Measurements from ENCODE around the gene NAA40.

NAA40 gene

GRCh38 chr11:63931876-63932275, 6.9 kb upstream of the NAA40 start:
- no peak overlapping the region for H3K4me3 ChIP-seq (ENCODE audit: low read depth, low read length)
- no peaks in the 10 kb centered on the region for H3K9me3 ChIP-seq (ENCODE audit: control insufficient read depth, insufficient read depth, low read depth, low read length)
- H3K36me3 ChIP-seq (ENCODE audit: control insufficient read depth in 2 of 2, insufficient read depth in 1 of 2, low read length in 2 of 2): no peaks in the 10 kb centered on the region
- no peak overlapping the region for H3K27ac ChIP-seq (ENCODE audit: extremely low read depth, low read depth, low read length)
- TF ChIP-seq ZNF266 (tag by site-specific recombination; IDR thresholded peaks at IDR 0.05; ENCODE audit: low read depth): no peak
- TF ChIP-seq HIC1 (tag by site-specific recombination; IDR thresholded peaks at IDR 0.05): no peak
- no peak for TF ChIP-seq GLIS2 (tag by site-specific recombination; IDR thresholded peaks at IDR 0.05)
- no peak for TF ChIP-seq KLF9 (tag by site-specific recombination; IDR thresholded peaks at IDR 0.05; ENCODE audit: low read depth)
- TF ChIP-seq KLF8 (tag by site-specific recombination; IDR thresholded peaks at IDR 0.05): no peak
- no peak for TF ChIP-seq ZNF843 (tag by site-specific recombination; IDR thresholded peaks at IDR 0.05)
- TF ChIP-seq, protein P1, sequence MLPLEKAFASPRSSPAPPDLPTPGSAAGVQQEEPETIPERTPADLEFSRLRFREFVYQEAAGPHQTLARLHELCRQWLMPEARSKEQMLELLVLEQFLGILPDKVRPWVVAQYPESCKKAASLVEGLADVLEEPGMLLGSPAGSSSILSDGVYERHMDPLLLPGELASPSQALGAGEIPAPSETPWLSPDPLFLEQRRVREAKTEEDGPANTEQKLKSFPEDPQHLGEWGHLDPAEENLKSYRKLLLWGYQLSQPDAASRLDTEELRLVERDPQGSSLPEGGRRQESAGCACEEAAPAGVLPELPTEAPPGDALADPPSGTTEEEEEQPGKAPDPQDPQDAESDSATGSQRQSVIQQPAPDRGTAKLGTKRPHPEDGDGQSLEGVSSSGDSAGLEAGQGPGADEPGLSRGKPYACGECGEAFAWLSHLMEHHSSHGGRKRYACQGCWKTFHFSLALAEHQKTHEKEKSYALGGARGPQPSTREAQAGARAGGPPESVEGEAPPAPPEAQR (tag by site-specific recombination; IDR thresholded peaks at IDR 0.05): no peak
- no peak for TF ChIP-seq ZNF639 (tag by site-specific recombination; IDR thresholded peaks at IDR 0.05)
- TF ChIP-seq ZNF747 (tag by site-specific recombination; IDR thresholded peaks at IDR 0.05): no peak
- TF ChIP-seq, protein P2, sequence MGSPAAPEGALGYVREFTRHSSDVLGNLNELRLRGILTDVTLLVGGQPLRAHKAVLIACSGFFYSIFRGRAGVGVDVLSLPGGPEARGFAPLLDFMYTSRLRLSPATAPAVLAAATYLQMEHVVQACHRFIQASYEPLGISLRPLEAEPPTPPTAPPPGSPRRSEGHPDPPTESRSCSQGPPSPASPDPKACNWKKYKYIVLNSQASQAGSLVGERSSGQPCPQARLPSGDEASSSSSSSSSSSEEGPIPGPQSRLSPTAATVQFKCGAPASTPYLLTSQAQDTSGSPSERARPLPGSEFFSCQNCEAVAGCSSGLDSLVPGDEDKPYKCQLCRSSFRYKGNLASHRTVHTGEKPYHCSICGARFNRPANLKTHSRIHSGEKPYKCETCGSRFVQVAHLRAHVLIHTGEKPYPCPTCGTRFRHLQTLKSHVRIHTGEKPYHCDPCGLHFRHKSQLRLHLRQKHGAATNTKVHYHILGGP (tag by site-specific recombination; IDR thresholded peaks at IDR 0.05): no peak
- no peaks in the 10 kb centered on the region for H3K4me1 ChIP-seq (ENCODE audit: control insufficient read depth, insufficient read depth, low read length)
- ChIA-PET CTCF (interaction anchor here (0.6 kb wide), 1 partner anchor 1008 kb away, joined by 3 read pairs; no protein-coding TSS in a partner anchor), POLR2A (no interaction called here)

- TF ChIP-seq GLIS1 (tag by site-specific recombination; IDR thresholded peaks at IDR 0.05) (peak; percentile 97), WT1 (tag by site-specific recombination; IDR thresholded peaks at IDR 0.05) (no peak)
- Histone ChIP-seq H3K27ac (ENCODE audit: extremely low read depth, low read depth, low read length) (no peak overlapping the region), H3K4me3 (ENCODE audit: low read depth, low read length) (no peak overlapping the region), H3K36me3 (ENCODE audit: control insufficient read depth in 2 of 2, insufficient read depth in 1 of 2, low read length in 2 of 2) (no peaks in the 10 kb centered on the region), H3K9me3 (ENCODE audit: control insufficient read depth, insufficient read depth, low read depth, low read length) (no peaks in the 10 kb centered on the region), H3K4me1 (ENCODE audit: control insufficient read depth, insufficient read depth, low read length) (no peaks in the 10 kb centered on the region)
- CTCF ChIA-PET: interaction anchor here (0.9 to 1.3 kb wide), 2 partner anchors 12 to 103 kb away, joined by 3 to 6 read pairs; no protein-coding TSS in a partner anchor
- POLR2A ChIA-PET: interaction anchor here (1.3 kb wide), 1 partner anchor 16 kb away, joined by 3 read pairs; no protein-coding TSS in a partner anchor
Observed at GRCh38 chr11:63933459-63933858, 5.3 kb upstream of the NAA40 start.

GRCh38 chr11:63937713-63938478, 906 bp upstream of the NAA40 start:
- CTCF ChIA-PET: interaction anchor here (0.7 to 1.3 kb wide), 7 partner anchors 24 to 102 kb away, joined by 3 to 5 read pairs (median 3); no protein-coding TSS in a partner anchor
- POLR2A ChIA-PET: interaction anchor here (1.9 kb wide), 1 partner anchor 18 kb away, joined by 9 read pairs; no protein-coding TSS in a partner anchor
- Histone ChIP-seq H3K4me1 (ENCODE audit: control insufficient read depth, insufficient read depth, low read length) (no peaks in the 10 kb centered on the region), H3K36me3 (ENCODE audit: control insufficient read depth in 2 of 2, insufficient read depth in 1 of 2, low read length in 2 of 2) (peaks cover 0 to 20% of the 10 kb centered on the region in 2 experiments; a peak in 1 of 3 replicates), H3K4me3 (ENCODE audit: low read depth, low read length) (peak overlapping the region; percentile 57), H3K27ac (ENCODE audit: extremely low read depth, low read depth, low read length) (peak overlapping the region; percentile 57; the same call in 1 of the 2 replicates), H3K9me3 (ENCODE audit: control insufficient read depth, insufficient read depth, low read depth, low read length) (no peaks in the 10 kb centered on the region)
- TF ChIP-seq, protein P3, sequence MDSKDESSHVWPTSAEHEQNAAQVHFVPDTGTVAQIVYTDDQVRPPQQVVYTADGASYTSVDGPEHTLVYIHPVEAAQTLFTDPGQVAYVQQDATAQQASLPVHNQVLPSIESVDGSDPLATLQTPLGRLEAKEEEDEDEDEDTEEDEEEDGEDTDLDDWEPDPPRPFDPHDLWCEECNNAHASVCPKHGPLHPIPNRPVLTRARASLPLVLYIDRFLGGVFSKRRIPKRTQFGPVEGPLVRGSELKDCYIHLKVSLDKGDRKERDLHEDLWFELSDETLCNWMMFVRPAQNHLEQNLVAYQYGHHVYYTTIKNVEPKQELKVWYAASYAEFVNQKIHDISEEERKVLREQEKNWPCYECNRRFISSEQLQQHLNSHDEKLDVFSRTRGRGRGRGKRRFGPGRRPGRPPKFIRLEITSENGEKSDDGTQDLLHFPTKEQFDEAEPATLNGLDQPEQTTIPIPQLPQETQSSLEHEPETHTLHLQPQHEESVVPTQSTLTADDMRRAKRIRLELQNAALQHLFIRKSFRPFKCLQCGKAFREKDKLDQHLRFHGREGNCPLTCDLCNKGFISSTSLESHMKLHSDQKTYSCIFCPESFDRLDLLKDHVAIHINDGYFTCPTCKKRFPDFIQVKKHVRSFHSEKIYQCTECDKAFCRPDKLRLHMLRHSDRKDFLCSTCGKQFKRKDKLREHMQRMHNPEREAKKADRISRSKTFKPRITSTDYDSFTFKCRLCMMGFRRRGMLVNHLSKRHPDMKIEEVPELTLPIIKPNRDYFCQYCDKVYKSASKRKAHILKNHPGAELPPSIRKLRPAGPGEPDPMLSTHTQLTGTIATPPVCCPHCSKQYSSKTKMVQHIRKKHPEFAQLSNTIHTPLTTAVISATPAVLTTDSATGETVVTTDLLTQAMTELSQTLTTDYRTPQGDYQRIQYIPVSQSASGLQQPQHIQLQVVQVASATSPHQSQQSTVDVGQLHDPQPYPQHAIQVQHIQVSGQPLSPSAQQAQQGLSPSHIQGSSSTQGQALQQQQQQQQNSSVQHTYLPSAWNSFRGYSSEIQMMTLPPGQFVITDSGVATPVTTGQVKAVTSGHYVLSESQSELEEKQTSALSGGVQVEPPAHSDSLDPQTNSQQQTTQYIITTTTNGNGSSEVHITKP (tag by site-specific recombination; IDR thresholded peaks at IDR 0.05): peak; percentile 80
- 0 out of 2 replicates have a peak, but pooled peaks have one; percentile 49 for TF ChIP-seq ZXDB (tag by site-specific recombination; IDR thresholded peaks at IDR 0.05)
- TF ChIP-seq ZNF24 (tag by site-specific recombination; IDR thresholded peaks at IDR 0.05): peak; percentile 81
- no peak for TF ChIP-seq ZNF768 (tag by site-specific recombination; IDR thresholded peaks at IDR 0.05)
- TF ChIP-seq ZBTB20 (tag by site-specific recombination; IDR thresholded peaks at IDR 0.05): peak; percentile 43; the same call in 1 of the 2 replicates
- TF ChIP-seq ZNF366 (tag by site-specific recombination; conservative IDR thresholded peaks at IDR 0.05): peak; percentile 80

All from HEK293 (cell line).